Transverse colon (tissue), 4 donors: ENCODE results near the gene TLR3. TPM values are rescaled to one million over a fixed set of nuclear protein-coding genes. Genes with fewer than 3 reads are reported as not detected.
"Not testable (repeated sequence)": the region's sequence is repeated elsewhere in the genome, so short reads cannot be mapped to it uniquely, and the experiment has no call there.

ENCODE experiments used
- DNase-seq: peaks from one replicate; pipeline ENCODE4 v3.0.0-alpha.2; 2019
- H3K27ac ChIP-seq, 4 donors: fragments of 200-600 bp; sonication (generic); 2 replicates each; pipeline ENCODE4 v1.5.1; 2016 to 2018; ENCODE audit warnings: inconsistent platforms in 4 of 4
- H3K27me3 ChIP-seq: fragments of 200-600 bp; sonication (generic); 2 replicates; pipeline ENCODE4 v1.5.1; 2017; ENCODE audit warnings: inconsistent platforms
- H3K36me3 ChIP-seq, 4 donors: fragments of 200-600 bp; sonication (generic); 2 replicates each; pipeline ENCODE4 v1.5.1; 2017 to 2019; ENCODE audit warnings: inconsistent platforms in 4 of 4
- H3K4me1 ChIP-seq, 4 donors: fragments of 200-600 bp; sonication (generic); 2 replicates each; pipeline ENCODE4 v1.5.1; 2017 to 2020; ENCODE audit warnings: inconsistent platforms in 4 of 4
- H3K4me3 ChIP-seq, 4 donors: fragments of 200-600 bp; sonication (generic); 1 replicate in 1 of 4; 2 replicates in 3 of 4; pipeline versions ENCODE4 v1.5.1 to v1.6.1; 2017 to 2019; ENCODE audit warnings: inconsistent platforms in 4 of 4
- H3K9me3 ChIP-seq, 2 donors: fragments of 200-600 bp; sonication (generic); 2 replicates each; pipeline ENCODE4 v1.5.1; 2017 to 2019; ENCODE audit warnings: inconsistent platforms in 2 of 2
- EP300 ChIP-seq: sonication (generic); formaldehyde crosslinking; IDR thresholded peaks from one replicate; pipeline ENCODE4 v1.6.1; 2017; ENCODE audit warnings: antibody characterized with exemption, low read depth
- POLR2A ChIP-seq: fragments of 450-650 bp; IDR thresholded peaks from one replicate; pipeline ENCODE4 v1.6.1; 2016; ENCODE audit warnings: antibody characterized with exemption, mild to moderate bottlenecking, moderate library complexity
- POLR2AphosphoS5 ChIP-seq, 3 donors: sonication (generic); formaldehyde crosslinking; IDR thresholded peaks; one replicate each; pipeline ENCODE4 v1.6.1; 2016; ENCODE audit warnings: antibody characterized with exemption in 3 of 3
- WGBS, 2 donors: methylation state at CpG; one replicate each; pipeline ENCODE4 v1.1.5; 2018; ENCODE audit warnings: low coverage in 1 of 2; 5-methylcytosine and 5-hydroxymethylcytosine counted together
- in situ Hi-C, 4 donors: fragments of 200-750 bp; cut with MboI; loops; one replicate each; pipeline versions ENCODE4 v1.15.0 to v1.15.1; 2017; ENCODE audit warnings: low sequenced_read_pairs in 3 of 4, low pct_ligation_motif_present in 1 of 4, low pct_unique_long_range_greater_than_20kb in 1 of 4
- intact Hi-C: fragments of 100-400 bp; cut with DNase I; formaldehyde crosslinking; loops from one replicate; pipeline ENCODE4 v1.15.1; 2023; ENCODE audit warnings: low total_unique reads
- total RNA-seq, 4 donors: library from RNA; depleted of rRNA; stranded (reverse); fragments of >200 nt; gene quantifications; one replicate each; pipeline ENCODE4 v1.1.0, GENCODE V29; 2016
- TF ChIP-seq, protein P1 (sequence below), 5 experiments: fragments of 200-600 bp in 3 of 5; fragments of 450-650 bp in 2 of 5; sonication (generic) in 3 of 5; IDR thresholded peaks; 1 replicate in 2 of 5; 2 replicates in 3 of 5; pipeline ENCODE4 v1.5.1; 2016 to 2017; ENCODE audit warnings: antibody characterized with exemption in 5 of 5, inconsistent platforms in 3 of 5, mild to moderate bottlenecking in 2 of 5, moderate library complexity in 1 of 5

The TLR3 gene
- total RNA-seq, 4 donors from 2014 or later = 0.20 to 20.1 (median 9.8) TPM

DNA sequence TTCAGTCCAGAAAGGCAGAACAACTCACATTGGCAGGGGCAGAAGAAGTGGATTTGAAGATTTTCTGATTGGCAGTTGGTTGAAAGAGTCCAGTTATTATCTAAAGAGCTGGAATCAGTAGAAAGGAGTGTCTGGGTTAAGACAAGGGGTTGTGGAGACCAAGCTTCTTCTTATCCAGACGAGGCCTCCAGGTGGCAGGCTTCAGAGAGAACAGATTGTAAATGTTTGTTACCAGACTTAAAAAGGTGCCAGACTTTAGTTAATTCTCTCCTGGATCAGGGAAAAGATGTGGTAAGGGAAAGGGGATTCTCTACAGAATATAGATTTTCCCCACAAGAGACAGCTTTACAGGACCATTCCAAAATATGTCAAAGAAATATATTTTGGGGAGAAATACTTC lies 36.7 kb upstream of the TLR3 start:
- intact Hi-C loops (no loop called here), in situ Hi-C loops (loop anchor here in 1 of 4 donors (25.0 kb wide), 1 partner anchor 395 kb away; no protein-coding TSS in a partner anchor)
- TF ChIP-seq POLR2AphosphoS5 (IDR thresholded peaks at IDR 0.05) (no peak), EP300 (no peak), POLR2A (no peak)
- TF ChIP-seq, protein P1, sequence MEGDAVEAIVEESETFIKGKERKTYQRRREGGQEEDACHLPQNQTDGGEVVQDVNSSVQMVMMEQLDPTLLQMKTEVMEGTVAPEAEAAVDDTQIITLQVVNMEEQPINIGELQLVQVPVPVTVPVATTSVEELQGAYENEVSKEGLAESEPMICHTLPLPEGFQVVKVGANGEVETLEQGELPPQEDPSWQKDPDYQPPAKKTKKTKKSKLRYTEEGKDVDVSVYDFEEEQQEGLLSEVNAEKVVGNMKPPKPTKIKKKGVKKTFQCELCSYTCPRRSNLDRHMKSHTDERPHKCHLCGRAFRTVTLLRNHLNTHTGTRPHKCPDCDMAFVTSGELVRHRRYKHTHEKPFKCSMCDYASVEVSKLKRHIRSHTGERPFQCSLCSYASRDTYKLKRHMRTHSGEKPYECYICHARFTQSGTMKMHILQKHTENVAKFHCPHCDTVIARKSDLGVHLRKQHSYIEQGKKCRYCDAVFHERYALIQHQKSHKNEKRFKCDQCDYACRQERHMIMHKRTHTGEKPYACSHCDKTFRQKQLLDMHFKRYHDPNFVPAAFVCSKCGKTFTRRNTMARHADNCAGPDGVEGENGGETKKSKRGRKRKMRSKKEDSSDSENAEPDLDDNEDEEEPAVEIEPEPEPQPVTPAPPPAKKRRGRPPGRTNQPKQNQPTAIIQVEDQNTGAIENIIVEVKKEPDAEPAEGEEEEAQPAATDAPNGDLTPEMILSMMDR (IDR thresholded peaks at IDR 0.05) = no peak
- Histone ChIP-seq H3K36me3 (no peaks in the 10 kb centered on the region), H3K27me3 (no peaks in the 10 kb centered on the region), H3K4me3 (no peak overlapping the region), H3K4me1 (peaks cover 0 to 23% (median 11%) of the 10 kb centered on the region in 4 donors), H3K27ac (no peak overlapping the region), H3K9me3 (no peaks in the 10 kb centered on the region)
- DNase-seq = no peak
- WGBS, 2 donors = 39% methylated on average over 1 of the region's 1 CpG; no CpG with 5 or more reads in 1 of the 2 donors

DNA sequence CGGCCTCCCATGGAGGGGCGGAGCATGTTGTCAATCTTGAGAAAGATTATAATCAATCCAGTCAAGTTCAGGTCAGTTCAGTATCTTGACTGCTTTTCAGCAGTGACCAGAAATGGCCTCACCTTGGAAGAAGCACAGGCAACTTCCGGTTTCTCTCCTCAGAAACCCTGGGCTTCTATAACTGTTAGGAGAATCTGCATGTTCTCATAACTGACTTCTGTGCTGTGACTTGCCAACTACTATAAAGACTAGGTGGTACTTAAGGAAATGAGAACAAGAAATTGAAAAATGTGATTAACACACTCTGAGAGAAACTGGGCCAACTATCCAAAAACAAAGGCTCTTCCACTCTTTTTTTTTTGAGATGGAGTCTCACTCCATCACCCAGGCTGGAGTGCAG lies 35.9 kb upstream of the TLR3 start:
- H3K9me3 ChIP-seq = no peaks in the 10 kb centered on the region
- no peak overlapping the region for H3K27ac ChIP-seq
- intact Hi-C loops (no loop called here), in situ Hi-C loops (loop anchor here in 1 of 4 donors (25.0 kb wide), 1 partner anchor 396 kb away; no protein-coding TSS in a partner anchor)
- H3K4me3 ChIP-seq = no peak overlapping the region
- peaks cover 0 to 25% (median 11%) of the 10 kb centered on the region in 4 donors for H3K4me1 ChIP-seq
- H3K36me3 ChIP-seq = no peaks in the 10 kb centered on the region
- no peak for DNase-seq
- WGBS, 2 donors = 78% methylated on average over 2 to 3 of the region's 3 CpGs
- TF ChIP-seq, protein P1 (IDR thresholded peaks at IDR 0.05) = no peak
- no peak for TF ChIP-seq POLR2A
- TF ChIP-seq POLR2AphosphoS5 (IDR thresholded peaks at IDR 0.05) = no peak
- TF ChIP-seq EP300 = no peak
- peaks cover 3% of the 10 kb centered on the region for H3K27me3 ChIP-seq

DNA sequence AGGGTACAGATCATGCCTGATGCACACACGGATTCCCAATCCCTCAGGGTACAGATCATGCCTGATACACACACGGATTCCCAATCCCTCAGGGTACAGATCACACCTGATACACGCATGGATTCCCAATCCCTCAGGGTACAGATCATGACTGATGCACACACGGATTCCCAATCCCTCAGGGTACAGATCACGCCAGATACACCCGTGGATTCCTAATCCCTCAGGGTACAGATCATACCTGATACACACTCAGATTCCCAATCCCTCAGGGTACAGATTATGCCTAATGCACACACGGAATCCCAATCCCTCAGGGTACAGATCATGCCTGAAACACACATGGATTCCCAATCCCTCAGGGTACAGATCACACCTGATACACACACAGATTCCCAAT lies 34.3 kb upstream of the TLR3 start:
- in situ Hi-C loops = loop anchor here in 1 of 4 donors (25.0 kb wide), 1 partner anchor 397 kb away; no protein-coding TSS in a partner anchor
- DNase-seq, H3K27me3 ChIP-seq, H3K4me3 ChIP-seq, H3K9me3 ChIP-seq, H3K27ac ChIP-seq, intact Hi-C loops, H3K36me3 ChIP-seq: not testable (repeated sequence)
- WGBS, 2 donors = 84 to 100% methylated on average over 1 to 7 of the region's 7 CpGs
- peaks cover 0 to 30% (median 11%) of the 10 kb centered on the region in 4 donors for H3K4me1 ChIP-seq

DNA sequence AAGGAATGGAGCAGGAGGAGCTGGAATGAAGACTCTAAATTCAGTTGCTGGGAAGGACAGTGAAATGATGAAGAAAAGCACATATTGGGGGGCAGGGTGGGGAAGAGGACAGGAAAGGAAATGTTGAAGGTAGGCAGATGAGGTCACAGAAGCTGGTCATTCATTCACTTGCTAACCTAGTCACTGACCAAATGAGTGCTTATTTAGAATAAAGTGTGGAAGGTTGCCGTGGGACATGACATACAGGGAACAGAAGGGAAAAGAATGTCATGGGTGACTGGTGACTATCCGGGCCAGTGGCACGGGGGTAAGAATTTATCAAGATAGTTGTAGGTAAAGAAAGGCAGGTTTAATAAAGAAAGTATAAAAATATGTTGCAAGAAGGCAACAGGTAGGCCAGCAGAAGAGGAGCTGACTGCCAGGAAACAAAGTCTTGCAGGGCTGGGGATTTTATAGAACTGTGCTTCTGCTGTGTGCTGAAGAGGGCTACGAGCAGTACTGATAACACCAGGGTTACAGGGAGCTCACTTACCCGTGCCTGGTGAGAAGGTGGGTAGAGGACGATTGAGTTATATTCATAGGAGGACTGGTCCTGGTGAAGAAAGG lies 31.9 kb upstream of the TLR3 start:
- peaks cover 3% of the 10 kb centered on the region for H3K27me3 ChIP-seq
- intact Hi-C loops (no loop called here), in situ Hi-C loops (loop anchor here in 1 of 4 donors (25.0 kb wide), 1 partner anchor 400 kb away; no protein-coding TSS in a partner anchor)
- H3K4me1 ChIP-seq = peaks cover 0 to 21% (median 0%) of the 10 kb centered on the region in 4 donors
- 73 to 79% methylated on average over 5 to 6 of the region's 6 CpGs for WGBS, 2 donors
- DNase-seq = no peak
- no peaks in the 10 kb centered on the region for H3K36me3 ChIP-seq
- TF ChIP-seq EP300 (no peak), POLR2AphosphoS5 (IDR thresholded peaks at IDR 0.05) (no peak), POLR2A (no peak)
- TF ChIP-seq, protein P1 (IDR thresholded peaks at IDR 0.05) = no peak
- H3K27ac ChIP-seq = no peak overlapping the region
- no peak overlapping the region for H3K4me3 ChIP-seq
- no peaks in the 10 kb centered on the region for H3K9me3 ChIP-seq
